HG03097 (cell line): ENCODE measurements around the gene CRABP1.
A peak's percentile ranks its signal among the peaks of the same experiment; 100 is the strongest.

ENCODE experiments used
- ATAC-seq: cut with Tn5 transposase; IDR thresholded peaks from one replicate; pipeline ENCODE4 v1.9.1; 2021; ENCODE audit not compliant: unreplicated experiment, low FRiP score

Gene CRABP1

DNA sequence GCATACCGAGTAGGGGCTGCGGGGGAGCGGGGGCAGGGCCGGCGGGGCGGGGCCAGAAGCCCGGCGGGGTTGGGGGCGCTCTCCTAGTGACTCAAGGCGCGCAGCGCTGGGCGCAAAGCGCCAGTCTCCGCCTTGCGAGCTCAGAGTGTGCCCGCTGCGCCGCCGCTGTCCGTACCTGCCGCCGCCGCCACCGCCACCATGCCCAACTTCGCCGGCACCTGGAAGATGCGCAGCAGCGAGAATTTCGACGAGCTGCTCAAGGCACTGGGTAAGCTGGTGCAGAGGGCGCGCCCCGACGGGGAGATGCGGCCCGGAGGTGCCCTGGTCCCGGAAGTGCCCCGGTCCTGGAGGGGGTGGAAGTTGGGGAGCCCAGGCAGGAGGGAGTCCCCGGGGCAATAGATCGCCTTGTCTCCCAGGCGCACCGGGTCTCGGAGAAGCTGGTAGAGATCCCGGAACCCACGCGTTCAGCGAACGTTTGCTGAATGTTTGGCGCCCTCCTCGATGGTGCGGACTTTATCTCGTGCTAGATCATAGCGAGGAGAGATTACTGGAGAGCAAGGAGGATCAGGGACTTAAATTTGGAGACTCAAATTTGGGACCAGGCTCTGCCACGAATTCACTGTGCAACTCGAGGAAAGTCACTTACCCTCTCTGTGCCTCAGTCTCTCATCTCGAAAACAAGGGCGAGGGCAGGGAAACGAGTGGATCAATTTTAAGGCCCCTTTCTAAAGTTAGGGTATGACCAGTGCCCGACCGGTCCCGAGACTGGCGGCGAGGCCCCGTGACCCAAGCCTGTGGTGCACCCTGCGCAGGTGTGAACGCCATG is at the start of gene CRABP1:
CRABP1 (plus strand) TSS at position 123 of the 826 bp plus-strand sequence; CDS start at position 199, 76 bp downstream.
- ATAC-seq: no peak

DNA sequence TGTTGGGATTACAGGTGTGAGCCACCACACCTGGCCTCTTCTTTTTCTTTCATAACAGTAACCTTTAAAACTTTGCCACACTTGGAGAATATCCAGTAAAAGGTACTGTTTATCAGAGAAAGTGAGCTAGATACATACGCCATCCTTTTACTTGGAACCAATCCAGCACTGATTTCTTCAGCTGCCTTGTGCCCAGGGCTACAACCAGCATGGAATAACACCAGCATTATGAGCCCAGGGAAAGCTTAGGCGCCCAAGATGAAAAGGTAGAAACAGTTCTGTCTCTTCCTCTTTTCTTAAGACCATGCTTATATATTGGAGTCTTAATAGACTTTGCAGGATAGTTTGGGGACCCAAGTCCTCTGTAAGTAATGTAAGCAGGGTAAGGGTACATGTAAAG is 49.1 kb upstream of the CRABP1 start:
- ATAC-seq: no peak

DNA sequence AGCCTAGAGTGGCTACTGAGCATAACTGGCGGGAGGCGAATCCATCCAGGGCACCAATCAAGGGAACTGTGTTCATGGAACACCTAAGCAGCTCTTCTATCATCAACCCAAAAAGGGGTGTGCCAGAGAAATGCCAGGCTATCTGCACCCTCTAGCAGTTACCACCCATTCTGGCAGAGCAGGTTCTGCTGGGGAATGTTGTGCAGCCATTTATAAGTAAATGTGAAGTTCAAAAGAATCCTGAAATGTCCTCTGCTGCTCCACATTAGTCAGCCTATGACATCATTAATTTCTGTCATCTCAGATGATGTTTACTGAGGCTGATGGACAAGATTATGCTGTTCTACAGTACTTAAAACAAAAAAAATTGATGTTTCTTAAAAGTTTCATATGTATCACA is 48.5 kb upstream of the CRABP1 start:
- no peak for ATAC-seq

DNA sequence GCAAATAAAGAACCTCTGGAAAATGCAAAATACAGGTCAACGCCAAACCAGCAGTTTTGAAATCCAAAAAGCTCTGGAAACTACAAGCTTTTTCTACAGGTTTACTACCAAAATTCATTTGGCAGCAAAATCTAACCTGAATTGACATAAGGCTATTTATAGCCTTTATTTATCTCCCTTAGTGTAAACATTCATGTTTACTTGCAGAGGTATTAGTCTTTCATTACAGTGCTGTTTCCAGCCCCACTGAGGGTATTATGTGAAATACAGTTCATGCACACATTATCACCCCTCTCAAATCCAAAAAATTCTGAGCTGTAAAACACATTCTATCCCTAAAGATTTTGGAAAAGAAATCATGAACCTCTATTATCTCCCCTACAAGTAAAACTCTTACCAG is 47.9 kb upstream of the CRABP1 start:
- no peak for ATAC-seq

DNA sequence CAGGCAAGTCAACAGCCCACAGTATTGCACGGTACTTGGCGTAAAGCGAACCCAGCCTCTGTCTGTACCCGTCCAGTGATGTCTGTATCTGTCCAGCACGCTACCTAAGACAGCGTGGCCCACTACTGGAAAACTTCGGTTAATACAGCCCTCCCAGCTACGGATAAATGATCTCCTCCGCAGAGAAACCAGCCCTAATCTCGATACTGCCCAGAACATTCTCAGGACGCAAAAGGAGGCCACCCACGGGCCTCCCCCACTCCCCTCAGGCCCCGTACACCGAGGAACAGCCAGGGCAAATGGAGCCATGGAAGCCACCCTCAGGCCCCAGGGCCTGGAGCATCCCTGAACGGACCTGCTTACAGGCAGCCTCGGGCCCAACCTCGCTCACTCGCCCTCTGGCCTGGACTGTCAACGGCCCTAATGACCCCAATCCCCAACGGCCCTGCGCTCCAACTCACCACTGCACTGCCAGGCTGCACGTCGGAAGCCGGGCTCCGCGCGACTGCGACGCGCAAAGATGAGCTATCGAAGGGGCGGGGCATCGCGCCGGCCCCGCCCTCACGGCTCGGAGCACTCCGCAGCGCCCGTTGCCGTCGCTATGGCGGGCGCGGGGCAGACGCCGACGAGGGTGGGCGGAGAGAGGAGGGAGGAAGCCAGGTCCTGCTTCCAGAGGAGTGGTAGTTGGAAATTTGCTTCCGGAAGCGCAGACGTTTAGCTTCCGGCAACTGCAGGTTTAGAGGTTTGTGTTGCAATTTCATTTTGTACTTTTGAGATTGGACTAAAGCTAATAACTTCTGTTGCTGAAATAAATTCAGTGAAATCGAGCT is 40.8 kb upstream of the CRABP1 start, which contains the start of gene SKIC8:
SKIC8 (minus strand) TSS at position 509 of the 830 bp plus-strand sequence. CDS start 3,923 bp downstream, outside the sequence.
- peak; percentile 87 for ATAC-seq

DNA sequence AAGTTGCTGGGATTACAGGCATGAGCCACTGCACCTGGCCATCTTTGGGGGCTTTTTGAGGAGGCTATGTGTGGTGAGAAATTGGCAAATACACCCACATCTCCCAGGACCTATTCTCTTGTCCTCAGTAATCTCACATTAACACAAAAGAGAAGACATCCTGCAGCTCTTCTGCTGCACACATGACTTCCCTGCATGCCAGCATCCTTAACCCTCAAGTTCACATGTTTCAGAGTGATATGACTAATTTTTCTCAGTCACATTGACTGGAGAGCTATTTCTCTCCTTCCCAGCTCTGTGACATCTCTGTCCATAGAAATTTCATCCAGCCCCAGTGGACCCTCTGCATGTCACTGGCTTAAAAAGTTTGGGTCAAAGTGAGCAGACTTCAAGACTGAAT is 38.8 kb upstream of the CRABP1 start:
- no peak for ATAC-seq

DNA sequence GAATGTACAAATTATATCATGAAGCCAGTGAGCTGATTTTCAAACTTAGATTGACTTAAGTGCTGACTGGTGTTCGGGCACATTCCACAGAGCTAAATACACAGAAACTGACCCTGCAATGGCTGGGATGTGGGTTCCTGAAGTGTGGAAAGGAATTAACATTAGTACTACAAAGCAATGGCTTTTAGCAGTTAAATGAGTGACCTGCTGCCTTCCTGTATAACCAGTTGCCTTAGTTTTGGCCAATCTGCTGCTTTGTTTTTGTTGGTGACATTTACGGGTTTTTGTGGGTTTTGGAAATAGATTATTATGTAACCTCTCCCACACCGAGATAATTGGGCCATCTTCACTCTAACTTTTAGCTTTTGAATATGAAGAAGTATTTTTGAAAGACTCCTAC is 38.3 kb upstream of the CRABP1 start:
- no peak for ATAC-seq

DNA sequence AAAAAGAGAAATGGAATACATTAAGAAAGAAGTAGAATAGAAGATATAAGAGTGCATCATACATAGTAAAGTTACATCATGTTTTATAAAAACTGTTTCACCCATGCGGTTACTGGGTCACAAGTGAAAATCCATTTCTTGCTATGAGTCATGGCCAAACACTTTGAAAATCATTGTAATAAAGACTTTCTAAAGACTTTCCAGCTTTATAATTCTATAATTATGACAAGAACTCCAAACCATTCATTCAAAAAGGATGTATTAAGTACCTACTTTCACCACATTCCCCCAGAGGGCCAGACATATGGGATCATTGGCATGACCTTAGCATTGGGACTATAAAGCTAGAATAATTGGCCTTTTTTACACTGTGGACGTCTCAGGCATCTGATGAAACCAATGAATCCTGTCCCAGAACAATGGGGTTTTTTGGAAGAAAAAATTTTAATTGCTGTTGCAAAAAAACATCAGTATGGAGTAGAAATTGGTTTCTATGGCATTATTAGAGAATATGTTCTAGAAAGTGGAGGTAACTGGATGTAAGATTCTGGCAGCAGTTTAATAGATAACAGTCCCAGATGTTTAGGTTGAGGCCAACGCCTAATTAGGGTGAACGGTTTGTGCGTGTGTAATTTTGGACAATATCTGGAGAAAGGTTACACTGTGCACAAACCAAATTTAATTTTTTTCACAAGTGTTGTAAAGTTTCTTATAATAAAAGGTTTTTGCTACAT is 37.4 kb upstream of the CRABP1 start:
- ATAC-seq: no peak

DNA sequence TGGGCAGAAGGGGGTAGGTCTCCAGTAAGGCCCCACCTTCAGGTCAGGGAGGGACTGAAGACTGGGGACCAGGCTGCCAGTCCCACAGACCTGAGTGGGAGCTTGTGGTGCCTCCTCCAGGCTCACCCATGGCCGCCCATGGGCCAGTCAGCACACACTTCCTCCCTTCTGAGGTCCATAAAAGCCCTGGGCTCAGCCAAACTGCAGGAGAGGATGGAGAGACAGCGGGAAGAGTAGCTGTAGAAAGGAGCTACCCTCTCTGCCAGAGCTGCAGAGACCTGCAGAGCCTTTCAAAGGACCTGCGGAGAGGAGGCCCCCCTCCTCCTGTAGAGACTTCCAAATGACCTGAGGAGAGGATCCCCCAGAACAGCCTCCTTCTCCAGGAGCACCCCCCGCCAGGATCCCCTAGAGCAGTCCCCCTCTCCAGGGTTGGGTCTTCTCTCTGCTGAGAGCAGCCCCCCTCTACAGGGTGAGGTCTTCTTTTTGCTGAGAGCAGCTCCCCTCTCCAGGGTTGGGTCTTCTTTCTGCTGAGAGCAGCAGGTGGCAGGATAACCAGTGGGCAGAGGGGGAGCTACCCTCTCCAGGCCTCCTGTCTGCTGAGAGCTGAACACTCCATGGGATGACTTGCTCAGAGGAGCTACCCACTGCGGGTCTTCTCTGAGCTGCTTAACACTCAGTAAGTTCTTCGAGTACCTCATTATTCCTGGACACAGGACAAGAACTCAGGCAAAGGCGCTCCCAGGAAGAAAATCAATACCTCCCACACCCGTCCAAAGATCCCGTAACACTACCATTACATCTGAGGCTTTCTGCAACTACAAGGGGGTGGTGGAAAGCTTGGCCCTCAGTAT is 35.7 kb upstream of the CRABP1 start:
- ATAC-seq: no peak

DNA sequence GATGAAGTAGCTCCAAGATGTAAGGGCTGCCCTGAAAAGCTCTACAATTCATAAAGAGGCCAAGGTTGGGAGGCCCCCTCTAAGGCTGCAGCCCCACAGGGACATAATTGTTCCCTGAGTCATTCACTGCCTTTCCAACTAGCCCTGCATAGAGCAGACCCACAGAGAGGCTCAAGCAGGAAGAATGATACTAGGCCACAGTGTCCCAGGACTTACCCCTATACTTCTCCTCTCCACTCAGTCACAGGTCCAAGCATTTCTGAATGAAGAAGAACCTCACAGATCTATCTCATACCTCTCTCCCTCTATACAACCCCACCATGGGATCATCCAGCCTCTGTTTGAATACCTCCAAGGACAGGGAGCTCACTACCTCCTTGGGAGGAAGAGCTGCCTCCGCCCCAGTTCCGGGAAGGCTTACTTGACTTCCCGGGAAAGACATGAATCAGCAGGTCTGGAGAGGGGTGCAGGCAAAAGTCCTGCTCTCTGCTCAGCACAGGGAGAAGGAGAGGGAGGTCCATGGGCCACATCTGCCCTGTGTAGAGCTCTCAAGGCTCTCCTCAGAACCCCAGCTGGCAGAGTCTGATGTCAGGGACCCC is 33.9 kb upstream of the CRABP1 start:
- no peak for ATAC-seq

DNA sequence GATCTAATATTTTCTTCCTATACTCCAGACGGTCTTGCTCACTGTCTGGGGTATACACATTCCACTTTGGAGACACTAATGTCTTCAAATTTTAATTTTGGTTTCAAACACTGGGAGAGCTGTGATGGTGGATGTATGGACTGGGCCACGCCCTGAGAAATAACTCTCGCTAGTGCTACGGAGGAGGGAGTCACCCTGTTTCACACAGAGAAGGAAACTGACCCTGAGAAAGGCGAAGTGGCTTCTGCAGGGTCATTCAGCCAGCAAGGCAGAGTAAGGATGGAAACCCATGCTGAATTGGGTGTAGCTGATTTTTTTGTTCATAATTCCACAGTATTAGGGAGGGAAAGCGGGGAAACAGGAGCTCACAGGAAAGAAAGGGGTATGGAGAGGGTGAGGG is 32.2 kb upstream of the CRABP1 start:
- no peak for ATAC-seq

DNA sequence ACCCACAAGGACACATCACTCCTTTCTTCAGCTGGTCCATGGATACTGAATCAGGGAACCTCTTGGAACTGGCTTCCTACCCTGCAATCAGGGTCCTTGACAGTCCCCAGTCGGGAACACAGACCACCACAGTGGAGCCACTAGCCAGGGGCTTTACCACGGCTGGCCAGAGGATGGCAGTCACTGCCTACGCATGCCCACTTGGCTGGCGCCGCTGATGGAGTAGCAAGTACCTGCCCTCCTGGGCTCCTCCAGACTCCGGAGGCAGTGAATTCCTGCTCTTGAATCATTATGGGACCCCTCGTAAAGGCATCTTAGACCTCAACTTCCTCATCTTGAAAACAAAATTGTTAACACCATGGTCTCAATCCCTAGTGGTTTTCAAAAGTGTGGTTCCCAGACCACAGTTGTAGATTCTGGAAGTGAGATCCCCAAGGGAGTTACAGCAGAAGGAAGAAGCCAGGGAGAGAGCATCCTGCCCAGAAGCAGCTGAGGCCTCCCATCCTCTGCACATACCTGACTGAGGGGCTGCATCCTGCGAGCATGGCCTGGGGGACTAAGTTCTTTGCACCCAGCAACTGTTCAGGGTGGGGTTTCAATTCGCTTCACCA is 31.6 kb upstream of the CRABP1 start:
- ATAC-seq: no peak

DNA sequence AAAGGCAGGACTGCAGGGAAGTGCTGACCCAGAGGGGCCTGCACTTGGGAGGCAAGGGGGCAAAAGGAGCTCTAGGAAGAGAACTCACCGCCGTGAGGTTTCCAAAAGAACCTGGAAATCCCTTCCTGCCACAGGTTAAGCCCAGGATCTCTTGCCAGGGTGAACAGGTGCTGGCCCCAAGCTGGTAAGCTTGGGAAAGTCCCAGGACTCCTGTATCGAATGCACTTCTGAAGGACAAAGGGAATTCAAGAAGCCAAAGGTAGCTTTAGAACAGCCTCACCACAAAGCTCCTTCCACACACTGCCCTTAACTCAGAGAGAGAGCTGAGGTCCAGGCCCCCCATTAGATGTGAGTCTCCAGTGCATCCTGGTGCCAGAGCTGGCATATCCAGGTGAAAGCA is 28.9 kb upstream of the CRABP1 start:
- ATAC-seq: no peak

DNA sequence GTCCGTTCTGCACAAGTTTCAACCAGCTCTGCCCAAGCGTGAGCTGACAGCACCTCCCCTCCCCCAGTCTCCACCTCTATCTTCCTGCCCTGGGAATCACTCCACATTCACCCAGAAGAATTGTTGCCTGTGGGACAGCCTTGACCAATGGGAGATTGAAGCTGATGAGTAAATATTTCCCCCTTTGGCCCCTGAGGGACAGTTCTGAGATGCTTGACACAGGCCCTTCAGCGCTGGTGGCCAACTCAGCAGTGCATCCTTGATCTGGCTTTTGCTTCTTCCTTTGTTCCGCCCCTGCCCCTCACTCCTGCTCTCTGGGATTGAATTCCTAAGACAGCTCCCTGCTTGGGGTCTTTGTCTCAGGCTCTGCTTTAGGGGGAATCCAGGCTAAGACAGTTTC is 27.6 kb upstream of the CRABP1 start:
- ATAC-seq: no peak

DNA sequence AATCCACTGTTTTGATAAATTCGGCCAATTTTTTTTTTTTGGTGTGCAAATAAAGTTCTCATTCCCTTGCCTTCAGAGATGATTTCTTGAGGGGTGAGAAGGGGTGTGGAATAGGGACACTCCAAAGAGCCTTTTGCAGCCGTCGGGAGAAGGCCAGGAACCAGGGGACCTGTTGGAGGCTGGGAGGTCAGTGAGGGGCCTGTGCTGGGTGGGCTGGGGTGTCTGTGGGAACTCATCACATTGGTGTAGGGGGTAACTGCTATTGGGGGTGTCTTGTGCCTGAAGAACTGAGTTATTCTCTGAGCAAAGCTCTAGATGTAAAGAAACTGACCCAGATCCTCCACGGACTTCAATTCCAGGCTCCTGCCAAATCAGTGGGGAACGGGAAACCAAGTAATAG is 27.2 kb upstream of the CRABP1 start:
- no peak for ATAC-seq

DNA sequence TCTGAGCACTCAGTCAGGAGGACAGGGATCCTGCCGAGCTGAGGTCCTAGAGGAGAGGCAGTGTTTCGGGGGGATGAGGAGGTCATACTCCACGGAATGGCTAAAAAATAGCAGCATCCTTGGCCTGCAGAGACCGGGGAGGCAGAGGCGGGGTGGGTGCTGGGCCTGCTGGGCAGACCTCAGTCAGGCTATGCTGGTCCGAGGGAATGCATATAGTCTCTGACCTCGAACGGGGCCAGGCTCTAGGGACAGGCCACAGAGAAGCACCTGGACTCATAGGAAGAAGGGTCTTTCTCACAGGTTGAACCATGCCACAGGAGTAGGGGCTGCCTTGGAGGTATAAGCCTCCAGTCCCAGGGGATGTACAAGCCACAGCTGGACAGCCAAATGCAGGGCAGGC is 26.8 kb upstream of the CRABP1 start:
- ATAC-seq: no peak

DNA sequence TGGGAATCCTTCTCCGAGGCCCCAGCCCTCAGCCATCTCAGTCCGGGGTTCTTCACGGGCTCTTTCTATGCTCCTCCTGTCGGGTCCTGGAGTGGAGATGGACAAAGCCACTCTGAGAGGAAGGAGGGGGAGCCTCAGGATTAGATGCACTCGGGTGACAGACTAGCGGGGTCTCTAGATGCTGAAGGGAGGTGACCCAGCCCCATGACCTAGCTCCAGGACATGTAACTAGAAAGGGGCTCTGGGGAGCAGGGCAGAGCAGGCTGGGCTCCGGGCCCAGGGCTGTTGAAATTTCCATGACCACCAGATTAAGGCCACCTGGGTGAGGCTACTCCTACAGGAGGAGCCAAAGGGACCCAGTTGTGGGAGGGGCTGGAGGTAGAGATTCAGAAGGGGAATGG is 26.0 kb upstream of the CRABP1 start:
- ATAC-seq: no peak

DNA sequence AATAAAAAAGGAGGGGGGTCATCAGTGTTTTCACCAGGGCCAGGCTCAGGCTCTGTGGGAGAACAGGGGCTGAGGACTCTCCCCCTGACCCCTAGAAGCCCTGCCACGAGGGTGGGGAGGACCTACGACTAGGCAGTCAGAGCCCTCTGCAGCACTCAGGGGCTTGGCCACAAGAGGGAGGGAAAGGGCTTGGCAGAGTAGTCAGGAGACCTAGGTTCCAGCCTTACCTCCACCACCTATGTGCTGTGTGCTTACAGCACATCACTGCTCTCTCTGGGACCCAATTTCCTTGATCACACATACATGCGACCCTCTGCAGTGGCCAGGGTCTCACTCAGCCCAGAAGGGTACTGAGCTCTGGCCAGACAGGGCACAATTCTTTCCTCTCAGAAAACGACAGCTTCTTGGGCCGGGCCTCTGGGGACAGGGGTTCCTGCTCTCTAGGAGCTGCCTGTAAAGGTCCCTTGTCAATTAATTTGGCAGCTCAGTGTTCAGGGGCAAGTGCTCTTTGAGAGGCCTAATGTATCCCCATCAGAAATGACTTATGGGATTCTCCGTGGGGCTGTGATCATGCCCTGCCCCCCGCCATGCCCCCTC is 24.4 kb upstream of the CRABP1 start:
- no peak for ATAC-seq
